T-helper 2 cell (primary cell): ENCODE results near the gene GFRA4.

Experiments
- DNase-seq, 5 experiments: peaks; one replicate each; pipeline versions ENCODE4 v3.0.0 to v3.0.0-alpha.2; 2012 to 2022

Gene GFRA4

GRCh38 chr20:3693376-3693775 is 30.2 kb upstream of the GFRA4 start:
- no peak for DNase-seq

- DNase-seq = no peak
These were observed 29.6 kb upstream of the GFRA4 start for GRCh38 chr20:3692706-3693294.

GRCh38 chr20:3691897-3692296 is 28.7 kb upstream of the GFRA4 start:
- no peak for DNase-seq

- no peak for DNase-seq
These were observed 28.1 kb upstream of the GFRA4 start for GRCh38 chr20:3691306-3691705.

GRCh38 chr20:3690413-3690812 is 27.2 kb upstream of the GFRA4 start:
- no peak for DNase-seq

GRCh38 chr20:3689978-3690377 is 26.8 kb upstream of the GFRA4 start:
- DNase-seq = no peak

GRCh38 chr20:3687655-3688054 is 24.5 kb upstream of the GFRA4 start:
- no peak for DNase-seq

- no peak for DNase-seq
These were observed 23.7 kb upstream of the GFRA4 start for GRCh38 chr20:3686867-3687321.

GRCh38 chr20:3686421-3686820 is 23.2 kb upstream of the GFRA4 start:
- DNase-seq = no peak

- no peak for DNase-seq
These were observed 22.1 kb upstream of the GFRA4 start for GRCh38 chr20:3685341-3685740.

GRCh38 chr20:3681931-3682781 is 19.0 kb upstream of the GFRA4 start, which contains the start of gene ADAM33:
Gene ADAM33 (minus strand): TSS chr20:3682010. CDS start chr20:3682004, 6 bp downstream.
- DNase-seq = no peak

- no peak for DNase-seq
These were observed 18.2 kb upstream of the GFRA4 start for GRCh38 chr20:3681352-3681930.

GRCh38 chr20:3680701-3681351 is 17.6 kb upstream of the GFRA4 start:
- no peak for DNase-seq

GRCh38 chr20:3679749-3680700 is 16.8 kb upstream of the GFRA4 start:
- DNase-seq = no peak

- no peak for DNase-seq
These were observed 15.9 kb upstream of the GFRA4 start for GRCh38 chr20:3678856-3679720.

GRCh38 chr20:3678198-3678597 is 15.0 kb upstream of the GFRA4 start:
- no peak for DNase-seq

GRCh38 chr20:3677733-3678132 is 14.5 kb upstream of the GFRA4 start:
- no peak for DNase-seq

GRCh38 chr20:3674995-3675900 is 12.0 kb upstream of the GFRA4 start:
- DNase-seq = no peak

GRCh38 chr20:3674447-3674846 is 11.2 kb upstream of the GFRA4 start:
- DNase-seq = no peak
